Stimulated activated CD4-positive, alpha-beta T cell treated with anti-CD3 and anti-CD28 coated beads, Interleukin-2, amount 100 ng/mL, for 24 hours (primary cell): ENCODE results near the gene TRIAP1.
"Not testable (repeated sequence)": the region's sequence is repeated elsewhere in the genome, so short reads cannot be mapped to it uniquely, and the experiment has no call there.

Experiments
- DNase-seq, 2 donors: peaks; one replicate each; pipeline ENCODE4 v3.0.0-alpha.2; 2020

Gene TRIAP1

DNA sequence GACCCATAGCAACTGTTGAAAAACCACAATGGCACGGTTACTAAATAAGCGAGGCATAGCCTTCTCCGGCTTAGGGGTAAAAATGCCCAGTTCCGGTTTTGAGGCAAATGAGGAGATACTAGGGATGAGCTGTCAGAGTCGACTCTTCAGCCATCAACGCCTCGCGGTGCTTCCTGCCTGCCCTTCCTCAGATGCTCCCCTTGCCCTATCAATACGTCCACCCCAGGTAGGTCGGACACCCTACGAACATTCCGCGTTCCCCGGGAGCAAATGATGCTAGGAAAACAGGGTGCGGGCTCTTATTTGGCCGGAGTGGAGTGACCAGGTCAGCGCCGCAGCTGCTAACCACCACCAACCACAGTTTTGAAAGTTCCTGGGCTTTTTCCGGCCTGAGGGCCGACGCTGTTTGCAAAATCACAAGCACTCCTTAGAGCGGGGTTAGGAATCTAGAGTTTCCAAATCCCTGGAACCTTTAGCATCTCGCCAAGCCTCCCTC, 22.2 kb upstream of the TRIAP1 start:
- peak; percentile 23 to 34 for DNase-seq

- DNase-seq: no peak
Observed at GRCh38 chr12:120467439-120467838, 21.3 kb upstream of the TRIAP1 start.

GRCh38 chr12:120466560-120467315, 20.6 kb upstream of the TRIAP1 start:
- peak; percentile 44 to 46 for DNase-seq

GRCh38 chr12:120465756-120466155, 19.6 kb upstream of the TRIAP1 start:
- no peak for DNase-seq

GRCh38 chr12:120463712-120464111, 17.5 kb upstream of the TRIAP1 start:
- DNase-seq: no peak

- DNase-seq: no peak
Observed at GRCh38 chr12:120462099-120462640, 16.0 kb upstream of the TRIAP1 start.

DNA sequence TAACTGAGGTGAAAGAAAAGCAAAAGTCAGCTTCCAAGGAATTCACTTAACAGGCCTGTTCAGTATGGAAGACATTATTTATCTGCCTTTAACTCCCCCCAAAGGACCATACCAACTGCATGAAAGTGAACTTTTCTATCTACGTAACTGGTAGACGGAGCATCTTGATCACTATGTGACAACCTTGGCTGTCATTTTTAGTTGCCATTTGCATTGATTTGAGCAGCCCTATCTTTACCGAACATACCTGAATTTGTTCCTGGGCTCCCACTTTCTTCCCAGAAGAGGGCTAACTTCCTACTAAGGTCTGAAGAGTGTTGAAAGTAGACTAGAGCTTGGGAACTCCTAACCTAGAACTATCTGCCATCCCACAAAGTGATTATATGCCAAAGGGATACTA, 14.0 kb upstream of the TRIAP1 start:
- no peak for DNase-seq

DNA sequence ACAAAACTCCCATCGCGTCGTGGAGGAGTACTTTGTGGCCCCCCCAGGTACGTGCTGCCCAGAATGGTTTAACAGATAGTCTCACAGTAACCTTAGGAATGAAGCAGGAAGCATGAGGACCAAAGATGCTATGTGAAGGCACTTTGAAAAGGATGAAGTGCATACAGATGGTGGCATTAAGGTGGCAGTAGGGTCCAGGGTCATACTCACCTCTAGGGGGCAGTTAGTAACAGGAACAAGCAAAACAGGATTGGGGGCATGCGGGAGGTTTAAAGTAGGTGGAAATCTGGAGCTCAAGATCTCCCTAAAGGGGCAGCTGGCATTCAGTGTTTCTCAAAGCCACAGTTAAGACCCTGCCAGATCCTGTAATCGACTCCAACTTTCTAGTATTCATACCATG, 10.9 kb upstream of the TRIAP1 start:
- no peak for DNase-seq

GRCh38 chr12:120455302-120455701, 9.1 kb upstream of the TRIAP1 start:
- DNase-seq: no peak

- DNase-seq: no peak
Observed at GRCh38 chr12:120453977-120454376, 7.8 kb upstream of the TRIAP1 start.

DNA sequence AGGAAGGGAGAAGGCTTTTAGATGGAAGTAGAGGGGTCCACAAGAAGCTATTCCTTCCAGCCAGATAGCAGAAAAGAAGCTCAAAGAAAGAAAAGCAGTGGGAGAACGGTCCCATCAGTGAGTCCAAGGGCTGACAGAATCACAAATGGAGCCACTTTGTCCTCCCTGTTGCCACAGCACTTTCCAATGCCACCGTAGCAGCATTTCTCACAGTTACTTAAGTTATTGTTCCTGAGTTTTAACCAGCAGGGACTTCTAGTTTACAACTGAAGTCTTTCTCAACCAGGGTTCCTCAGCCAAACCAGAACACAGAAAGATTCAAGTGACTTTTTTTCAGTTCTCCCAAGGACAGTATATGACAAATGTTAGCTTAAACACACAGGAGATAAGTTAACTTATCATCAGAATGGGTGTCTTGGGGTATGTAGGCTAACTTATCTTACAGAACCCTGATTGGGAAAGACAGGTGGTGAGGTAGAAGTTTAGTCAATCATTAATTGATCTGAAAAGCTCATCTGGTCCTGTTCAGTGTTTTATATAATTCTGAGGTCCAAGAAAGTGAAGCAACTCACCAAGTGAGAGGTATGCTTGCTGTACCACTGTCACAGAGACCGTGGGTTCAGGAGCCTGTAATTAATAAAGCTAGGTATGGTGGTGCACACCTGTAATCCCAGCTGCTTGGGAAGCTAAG, 7.0 kb upstream of the TRIAP1 start:
- DNase-seq: no peak

DNA sequence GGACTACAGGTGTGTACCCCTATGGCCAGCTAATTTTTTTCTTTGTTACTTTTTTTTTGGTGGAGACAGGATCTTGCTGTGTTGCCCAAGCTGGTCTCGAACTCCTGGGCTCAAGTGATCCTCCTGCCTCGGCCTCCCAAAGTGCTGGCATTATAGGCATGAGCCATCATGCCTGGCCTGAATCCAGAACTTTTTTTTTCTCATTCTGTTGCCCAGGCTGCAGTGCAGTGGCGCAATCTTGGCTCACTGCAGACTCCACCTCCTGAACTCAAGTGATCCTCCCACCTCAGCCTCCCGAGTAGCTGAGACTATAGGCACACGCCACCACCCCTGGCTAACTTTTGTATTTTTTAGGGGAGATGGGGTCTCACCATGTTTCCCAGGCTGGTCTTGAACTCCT, 6.3 kb upstream of the TRIAP1 start:
- not testable (repeated sequence) for DNase-seq

- no peak for DNase-seq
Observed at GRCh38 chr12:120447992-120448391, 1.8 kb upstream of the TRIAP1 start.

DNA sequence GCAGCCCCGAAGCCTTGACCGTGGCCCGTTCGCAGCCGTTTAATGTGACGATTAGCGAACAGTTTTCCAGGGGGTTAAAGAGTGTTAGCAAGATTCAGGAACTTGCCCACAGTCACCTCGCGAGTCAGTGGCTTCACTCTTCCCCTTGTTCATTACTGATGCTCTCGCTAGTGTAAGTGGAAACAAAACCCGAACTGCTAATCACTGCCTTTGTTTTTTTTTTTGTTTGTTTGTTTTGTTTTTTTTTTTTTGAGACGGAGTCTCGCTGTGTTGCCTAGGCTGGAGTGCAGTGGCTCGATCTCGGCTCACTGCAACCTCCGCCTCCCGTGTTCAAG, 627 bp upstream of the TRIAP1 start:
- DNase-seq: not testable (repeated sequence)

GRCh38 chr12:120444676-120445075, 1.5 kb downstream of the TRIAP1 start:
- DNase-seq: no peak

DNA sequence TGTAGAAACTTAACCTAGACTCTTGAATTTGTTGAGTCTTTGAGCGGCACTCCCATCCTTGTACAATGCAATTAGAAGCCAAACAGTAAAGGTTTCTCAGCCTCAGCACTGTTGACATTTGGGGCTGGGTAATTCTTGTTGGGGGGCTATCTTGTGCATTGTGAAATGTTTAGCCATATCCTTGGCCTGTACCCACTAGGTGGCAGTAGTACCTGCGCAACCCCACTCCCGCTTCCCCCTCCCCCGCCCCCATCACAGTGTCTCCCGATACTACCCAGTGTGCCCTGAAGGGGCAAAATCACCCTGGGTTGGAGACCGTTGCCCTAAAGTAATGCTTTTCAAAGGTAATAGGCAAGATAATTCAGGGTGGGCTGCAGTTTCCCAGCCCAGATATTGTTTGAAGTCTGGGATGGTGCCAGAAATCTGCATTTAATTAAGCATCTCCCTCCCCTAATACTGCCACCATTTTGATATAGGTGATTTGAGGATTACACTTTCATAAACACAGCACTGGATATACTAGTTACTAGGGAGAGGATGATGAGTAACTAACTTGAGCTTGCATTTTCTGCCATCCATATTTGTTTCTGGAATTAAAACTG, 6.4 kb downstream of the TRIAP1 start:
- peak; percentile 73 to 80 for DNase-seq

DNA sequence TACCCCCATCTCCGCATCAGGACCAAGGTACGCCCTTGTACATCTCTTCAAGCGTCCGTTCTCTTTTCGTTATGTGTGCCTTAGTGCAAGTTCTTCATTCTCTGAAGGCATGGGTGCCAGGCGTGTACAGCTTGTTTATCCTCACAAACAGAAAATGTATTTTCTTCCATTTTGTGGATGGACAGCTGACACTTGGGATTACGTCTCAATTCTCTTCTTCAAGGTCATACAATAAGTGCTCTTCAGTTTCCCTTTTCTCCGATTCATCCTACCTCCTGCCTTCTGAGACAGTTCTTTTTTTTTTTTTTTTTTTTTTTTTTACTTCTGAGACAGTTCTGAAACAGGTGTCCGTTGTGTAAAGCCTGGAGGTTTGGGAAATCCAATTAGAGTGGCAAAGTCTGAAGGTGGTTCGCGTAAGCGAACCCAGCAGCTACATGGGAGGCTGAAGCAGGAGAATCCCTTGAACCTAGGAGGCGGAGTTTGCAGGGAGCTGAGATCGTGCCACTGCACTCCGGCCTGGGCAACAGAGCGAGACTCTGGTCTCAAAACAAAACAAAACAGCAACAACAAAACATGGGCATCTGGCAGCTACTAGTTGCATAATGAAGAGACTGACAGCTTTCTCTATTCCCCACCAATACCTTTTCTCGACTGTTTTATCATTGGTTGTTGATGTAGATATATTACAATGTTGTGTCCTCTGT, 7.5 kb downstream of the TRIAP1 start:
- no peak for DNase-seq

GRCh38 chr12:120437735-120438494, 8.3 kb downstream of the TRIAP1 start, which contains the start of gene COX6A1:
Gene COX6A1, plus strand, starts transcription at chr12:120438113. Its CDS starts 14 bp downstream, at chr12:120438127.
- peak; percentile 97 to 98 for DNase-seq

DNA sequence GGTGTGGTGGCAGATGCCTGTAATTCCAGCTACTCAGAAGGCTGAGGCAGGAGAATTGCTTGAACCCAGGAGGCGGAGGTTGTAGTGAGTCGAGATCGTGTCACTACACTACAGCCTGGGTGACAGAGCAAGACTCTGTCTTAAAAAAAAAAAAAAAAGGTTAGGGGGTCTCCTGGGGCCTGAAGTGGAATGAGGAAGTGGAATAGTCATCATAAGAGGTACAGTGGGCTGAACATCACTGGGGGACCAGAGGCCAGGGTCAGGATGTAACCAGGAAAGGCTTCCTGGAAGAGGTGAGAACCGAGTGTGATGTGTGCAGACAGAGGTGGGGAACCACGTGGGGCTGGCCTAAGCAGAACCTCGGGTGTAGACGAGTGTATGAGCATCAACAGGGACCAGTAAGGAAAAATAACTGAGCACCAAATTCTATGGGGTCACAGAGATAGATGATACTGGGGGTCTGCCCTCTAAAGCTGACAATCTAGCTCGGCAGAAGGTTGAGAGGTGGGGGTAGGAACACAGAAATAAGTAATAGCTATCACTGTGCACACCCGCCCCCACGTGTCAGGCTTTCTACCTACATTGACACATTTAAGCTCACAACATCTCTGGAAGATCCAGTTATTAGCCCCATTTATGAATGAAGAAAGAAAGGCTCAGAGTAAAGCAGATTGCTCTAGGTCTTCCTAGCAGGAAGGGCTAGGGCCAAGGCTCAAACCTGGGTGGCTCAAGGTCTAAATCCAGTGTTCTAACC, 13.2 kb downstream of the TRIAP1 start:
- DNase-seq: no peak

- no peak for DNase-seq
Observed at GRCh38 chr12:120429368-120429767, 16.8 kb downstream of the TRIAP1 start.

DNA sequence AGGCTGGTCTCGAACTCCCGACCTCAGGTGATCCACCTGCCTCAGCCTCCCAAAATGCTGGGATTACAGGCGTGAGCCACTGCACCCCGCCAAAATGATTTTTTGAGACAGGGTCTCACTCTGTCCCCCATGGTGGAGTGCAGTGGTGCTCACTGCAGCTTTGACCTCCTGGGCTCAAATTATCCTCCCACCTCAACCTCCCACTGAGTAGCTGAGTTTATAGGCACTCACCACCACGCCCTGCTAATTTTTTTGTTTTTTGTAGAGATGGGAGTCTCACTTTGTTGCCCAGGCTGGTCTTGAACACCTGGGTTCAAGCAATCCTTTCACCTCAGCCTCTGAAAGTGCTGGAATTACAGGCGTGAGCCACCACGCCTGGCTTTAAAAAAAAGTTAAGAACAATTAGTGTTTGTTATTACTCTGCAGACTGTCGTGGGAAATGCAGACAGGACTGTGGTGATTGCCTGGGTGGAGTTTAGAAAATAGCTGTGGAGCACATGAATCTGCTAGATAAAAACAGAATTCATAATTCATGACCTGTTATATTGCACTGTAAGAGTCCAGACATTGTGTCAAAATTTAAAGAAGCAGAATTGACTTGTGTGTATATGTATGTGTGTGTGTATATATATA, 17.5 kb downstream of the TRIAP1 start:
- no peak for DNase-seq
